Breast epithelium (tissue), 4 donors: ENCODE data around the gene PNPLA7. TPM values are rescaled to one million over a fixed set of nuclear protein-coding genes. Genes with fewer than 3 reads are reported as not detected.
"Not testable (repeated sequence)": the region's sequence is repeated elsewhere in the genome, so short reads cannot be mapped to it uniquely, and the experiment has no call there.

Experiments
- DNase-seq, 2 donors: peaks; one replicate each; pipeline ENCODE4 v3.0.0-alpha.2; 2019; ENCODE audit warnings: low spot score in 2 of 2
- H3K27ac ChIP-seq, 2 donors: fragments of 200-600 bp; sonication (generic) in 1 of 2; one replicate each; pipeline ENCODE4 v1.5.1; 2016 to 2019; ENCODE audit warnings: mild to moderate bottlenecking in 1 of 2
- H3K27me3 ChIP-seq, 2 donors: fragments of 200-600 bp; sonication (generic) in 1 of 2; one replicate each; pipeline versions ENCODE4 v1.5.1 to v1.6.0; 2017 to 2019; ENCODE audit warnings: control low read depth in 1 of 2, mild to moderate bottlenecking in 1 of 2
- H3K36me3 ChIP-seq: fragments of 200-600 bp; one replicate; pipeline ENCODE4 v1.5.1; 2019
- H3K4me1 ChIP-seq, 2 donors: fragments of 200-600 bp; sonication (generic); one replicate each; pipeline ENCODE4 v1.5.1; 2016 to 2019; ENCODE audit warnings: control low read depth in 1 of 2
- H3K4me3 ChIP-seq, 3 donors: fragments of 200-600 bp; sonication (generic); 1 replicate in 2 of 3; 2 replicates in 1 of 3; pipeline ENCODE4 v1.5.1; 2016 to 2019; ENCODE audit warnings: mild to moderate bottlenecking in 3 of 3, moderate library complexity in 2 of 3
- H3K9me3 ChIP-seq, 2 donors: fragments of 200-600 bp; sonication (generic) in 1 of 2; one replicate each; pipeline ENCODE4 v1.5.1; 2016 to 2019; ENCODE audit warnings: control low read depth in 1 of 2
- POLR2A ChIP-seq: fragments of 450-650 bp; IDR thresholded peaks from one replicate; pipeline ENCODE4 v1.6.1; 2016; ENCODE audit warnings: antibody characterized with exemption, mild to moderate bottlenecking, moderate library complexity
- POLR2AphosphoS5 ChIP-seq, 3 donors: sonication (generic); formaldehyde crosslinking; IDR thresholded peaks; one replicate each; pipeline ENCODE4 v1.6.1; 2017; ENCODE audit warnings: antibody characterized with exemption in 3 of 3
- intact Hi-C: fragments of 100-400 bp; cut with DNase I; formaldehyde crosslinking; loops from one replicate; pipeline ENCODE4 v1.15.1; 2023; ENCODE audit warnings: low total_unique reads
- total RNA-seq, 3 donors: library from RNA; depleted of rRNA; stranded (reverse); fragments of >200 nt; gene quantifications; one replicate each; pipeline ENCODE4 v1.1.0, GENCODE V29; 2016
- TF ChIP-seq, protein P1 (sequence below), 3 donors: fragments of 450-650 bp; IDR thresholded peaks; one replicate each; pipeline ENCODE4 v1.5.1; 2016 to 2017; ENCODE audit warnings: antibody characterized with exemption in 3 of 3, mild to moderate bottlenecking in 3 of 3, moderate library complexity in 3 of 3

The PNPLA7 gene
- total RNA-seq, 3 donors from 2014 or later: 17.3 to 18.7 (median 17.7) TPM

DNA sequence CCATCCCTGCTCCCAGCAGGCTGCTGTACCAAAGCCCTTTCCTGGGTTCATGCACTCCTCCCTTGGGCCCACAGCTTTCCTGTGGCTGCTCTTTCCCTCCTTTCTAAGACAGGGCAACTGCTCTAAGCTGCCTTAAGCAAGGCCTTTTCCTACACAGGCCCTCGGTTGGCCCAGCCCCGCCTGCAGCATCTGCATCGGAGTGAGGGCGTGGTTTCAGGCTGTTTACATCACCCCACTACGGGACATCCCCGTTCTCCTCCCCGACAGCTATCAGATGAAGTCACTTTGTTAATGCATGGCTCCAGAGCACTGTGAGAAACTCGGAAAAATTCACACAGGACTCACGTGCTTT lies 25.1 kb upstream of the PNPLA7 start:
- Histone ChIP-seq H3K36me3 (no peaks in the 10 kb centered on the region), H3K27ac (no peak overlapping the region), H3K4me1 (peaks cover 8% of the 10 kb centered on the region in 2 donors), H3K9me3 (no peaks in the 10 kb centered on the region), H3K4me3 (no peak overlapping the region), H3K27me3 (no peaks in the 10 kb centered on the region)
- intact Hi-C loops: no loop called here
- TF ChIP-seq POLR2A (no peak), POLR2AphosphoS5 (IDR thresholded peaks at IDR 0.05) (no peak)
- TF ChIP-seq, protein P1, sequence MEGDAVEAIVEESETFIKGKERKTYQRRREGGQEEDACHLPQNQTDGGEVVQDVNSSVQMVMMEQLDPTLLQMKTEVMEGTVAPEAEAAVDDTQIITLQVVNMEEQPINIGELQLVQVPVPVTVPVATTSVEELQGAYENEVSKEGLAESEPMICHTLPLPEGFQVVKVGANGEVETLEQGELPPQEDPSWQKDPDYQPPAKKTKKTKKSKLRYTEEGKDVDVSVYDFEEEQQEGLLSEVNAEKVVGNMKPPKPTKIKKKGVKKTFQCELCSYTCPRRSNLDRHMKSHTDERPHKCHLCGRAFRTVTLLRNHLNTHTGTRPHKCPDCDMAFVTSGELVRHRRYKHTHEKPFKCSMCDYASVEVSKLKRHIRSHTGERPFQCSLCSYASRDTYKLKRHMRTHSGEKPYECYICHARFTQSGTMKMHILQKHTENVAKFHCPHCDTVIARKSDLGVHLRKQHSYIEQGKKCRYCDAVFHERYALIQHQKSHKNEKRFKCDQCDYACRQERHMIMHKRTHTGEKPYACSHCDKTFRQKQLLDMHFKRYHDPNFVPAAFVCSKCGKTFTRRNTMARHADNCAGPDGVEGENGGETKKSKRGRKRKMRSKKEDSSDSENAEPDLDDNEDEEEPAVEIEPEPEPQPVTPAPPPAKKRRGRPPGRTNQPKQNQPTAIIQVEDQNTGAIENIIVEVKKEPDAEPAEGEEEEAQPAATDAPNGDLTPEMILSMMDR (IDR thresholded peaks at IDR 0.05): no peak
- DNase-seq: no peak

DNA sequence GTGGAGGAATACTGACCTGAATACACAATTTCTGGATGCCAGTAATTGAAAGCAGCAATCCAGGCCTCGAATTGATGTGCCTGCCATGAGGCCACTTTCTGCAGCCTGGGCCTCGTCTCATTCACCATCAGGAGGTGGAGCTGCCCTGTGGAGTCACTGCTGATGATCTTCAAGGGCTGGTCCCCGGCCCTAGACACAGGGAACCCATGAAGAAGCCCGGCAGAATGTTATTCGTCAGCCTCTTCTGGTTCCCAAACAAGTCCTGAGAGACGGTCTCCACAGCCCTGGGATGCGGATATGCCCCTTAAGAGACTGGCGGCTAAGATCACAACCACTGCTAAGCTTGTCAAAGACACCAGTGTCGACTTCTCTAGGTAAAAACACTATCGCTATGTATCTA lies 24.0 kb upstream of the PNPLA7 start:
- no peaks in the 10 kb centered on the region for H3K36me3 ChIP-seq
- H3K9me3 ChIP-seq: no peaks in the 10 kb centered on the region

DNA sequence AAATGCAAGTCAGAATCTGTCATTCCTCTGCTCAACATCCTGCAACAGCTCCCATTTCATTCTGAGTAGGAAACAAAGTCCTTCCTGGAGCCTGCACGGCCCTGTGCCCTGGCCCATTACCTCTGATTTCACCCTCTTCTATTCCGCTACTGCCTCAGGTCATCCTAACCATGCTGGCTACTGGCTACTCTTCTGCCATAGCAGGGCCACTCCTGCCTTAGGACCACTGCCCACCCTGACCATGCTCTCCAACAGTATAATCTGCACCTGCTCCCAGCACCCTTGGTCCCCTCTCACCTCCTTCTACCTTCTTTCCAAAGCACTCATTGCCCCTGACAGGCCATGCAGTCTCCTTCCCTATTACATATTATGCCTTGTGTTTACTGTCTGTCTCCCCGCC lies 20.4 kb upstream of the PNPLA7 start:
- Histone ChIP-seq H3K4me3 (no peak overlapping the region), H3K36me3 (no peaks in the 10 kb centered on the region), H3K27ac (no peak overlapping the region), H3K9me3 (no peaks in the 10 kb centered on the region), H3K27me3 (no peaks in the 10 kb centered on the region), H3K4me1 (no peaks in the 10 kb centered on the region)
- no peak for TF ChIP-seq POLR2AphosphoS5 (IDR thresholded peaks at IDR 0.05)
- TF ChIP-seq POLR2A: no peak
- TF ChIP-seq, protein P1 (IDR thresholded peaks at IDR 0.05): no peak
- intact Hi-C loops: loop anchor here (2.0 kb wide), 1 partner anchor 64 kb away; no protein-coding TSS in a partner anchor
- no peak for DNase-seq

More for the DNA sequence above, 24.0 kb upstream of the PNPLA7 start:
- Histone ChIP-seq H3K4me1 (peaks cover 8% of the 10 kb centered on the region in 2 donors), H3K27ac (no peak overlapping the region), H3K27me3 (no peaks in the 10 kb centered on the region), H3K4me3 (no peak overlapping the region)
- DNase-seq: no peak
- TF ChIP-seq, protein P1 (IDR thresholded peaks at IDR 0.05): no peak
- TF ChIP-seq POLR2AphosphoS5 (IDR thresholded peaks at IDR 0.05) (no peak), POLR2A (no peak)
- intact Hi-C loops: no loop called here

DNA sequence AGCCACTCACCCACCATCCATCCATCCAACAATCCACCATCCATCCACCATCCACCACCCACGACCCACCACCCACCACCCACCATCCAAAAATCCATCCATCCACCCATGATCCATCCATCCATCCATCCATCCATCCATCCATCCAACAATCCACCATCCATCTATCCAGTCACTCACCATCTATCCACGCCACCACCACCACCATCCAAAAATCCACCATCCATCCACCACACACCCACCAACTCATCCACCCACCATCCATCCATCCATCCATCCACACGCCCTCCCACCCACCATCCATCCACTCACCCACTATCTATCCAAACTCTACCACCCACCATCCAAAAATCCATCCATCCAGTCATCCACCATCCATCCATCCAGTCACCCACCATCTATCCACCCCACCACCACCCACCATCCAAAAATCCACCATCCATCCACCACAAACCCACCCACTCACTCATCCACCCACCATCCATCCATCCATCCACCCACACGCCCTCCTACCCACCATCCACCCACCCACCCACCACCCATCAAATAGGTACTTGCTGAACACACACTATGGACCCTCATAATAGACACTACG lies 19.5 kb upstream of the PNPLA7 start:
- no peak overlapping the region for H3K4me3 ChIP-seq
- no peak overlapping the region for H3K27ac ChIP-seq
- H3K27me3 ChIP-seq: no peaks in the 10 kb centered on the region
- DNase-seq: no peak
- no peaks in the 10 kb centered on the region for H3K36me3 ChIP-seq
- no peak for TF ChIP-seq POLR2AphosphoS5 (IDR thresholded peaks at IDR 0.05)
- no peaks in the 10 kb centered on the region for H3K9me3 ChIP-seq
- intact Hi-C loops: loop anchor here (2.0 kb wide), 1 partner anchor 63 kb away; no protein-coding TSS in a partner anchor
- no peaks in the 10 kb centered on the region for H3K4me1 ChIP-seq

DNA sequence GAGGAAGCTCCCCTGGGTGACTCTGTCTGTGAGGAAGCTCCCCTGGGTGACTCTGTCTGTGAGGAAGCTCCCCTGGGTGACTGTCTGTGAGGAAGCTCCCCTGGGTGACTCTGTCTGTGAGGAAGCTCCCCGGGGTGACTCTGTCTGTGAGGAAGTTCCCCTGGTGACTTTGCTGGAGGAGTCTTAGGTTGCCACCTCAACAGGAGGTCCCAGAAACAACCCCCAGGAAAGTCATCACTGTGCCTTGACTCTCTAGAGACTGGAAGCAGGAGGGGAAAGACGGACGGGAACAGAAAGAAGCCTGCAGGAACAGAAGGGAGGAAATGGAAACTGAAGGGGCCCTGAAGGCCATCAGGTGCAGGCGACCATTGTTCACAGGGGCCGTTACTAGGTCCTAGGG lies 18.2 kb upstream of the PNPLA7 start:
- H3K36me3 ChIP-seq: peaks cover 11% of the 10 kb centered on the region
- not testable (repeated sequence) for H3K4me3 ChIP-seq, DNase-seq

DNA sequence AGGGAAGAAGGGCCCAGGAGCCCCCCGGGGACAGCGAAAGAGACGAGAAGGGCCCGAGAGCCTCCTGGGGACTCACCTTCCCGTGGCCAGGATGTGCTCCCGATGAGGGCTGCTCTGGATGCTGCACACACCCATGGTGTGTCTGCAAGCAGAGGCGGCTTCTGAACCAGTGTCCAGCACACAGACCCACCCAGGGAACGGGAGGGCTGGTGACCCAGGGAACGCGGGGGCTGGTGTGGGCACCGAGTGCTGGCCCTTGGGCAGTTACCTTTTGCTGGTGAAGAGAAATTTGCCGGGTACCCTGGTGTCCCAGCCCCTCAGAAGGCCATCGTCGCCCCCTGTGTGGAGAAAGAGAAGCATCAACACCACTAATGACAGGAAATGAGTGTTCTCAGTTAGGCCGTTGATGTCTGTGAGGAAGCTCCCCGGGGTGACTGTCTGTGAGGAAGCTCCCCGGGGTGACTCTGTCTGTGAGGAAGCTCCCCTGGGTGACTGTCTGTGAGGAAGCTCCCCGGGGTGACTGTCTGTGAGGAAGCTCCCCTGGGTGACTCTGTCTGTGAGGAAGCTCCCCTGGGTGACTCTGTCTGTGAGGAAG lies 14.7 kb upstream of the PNPLA7 start:
- Histone ChIP-seq H3K9me3 (no peaks in the 10 kb centered on the region), H3K4me3 (no peak overlapping the region), H3K4me1 (no peaks in the 10 kb centered on the region), H3K27ac (no peak overlapping the region), H3K27me3 (no peaks in the 10 kb centered on the region), H3K36me3 (peaks cover 11% of the 10 kb centered on the region)
- TF ChIP-seq POLR2AphosphoS5 (IDR thresholded peaks at IDR 0.05) (no peak), POLR2A (no peak)
- TF ChIP-seq, protein P1 (IDR thresholded peaks at IDR 0.05): no peak
- no peak for DNase-seq
- intact Hi-C loops: no loop called here

More for the DNA sequence above, 18.2 kb upstream of the PNPLA7 start:
- intact Hi-C loops, H3K27ac ChIP-seq, H3K27me3 ChIP-seq, H3K9me3 ChIP-seq, H3K4me1 ChIP-seq: not testable (repeated sequence)
